ENCODE measurements around the gene KCNN3.

Gene KCNN3

GRCh38 chr1:154770897-154771594 lies 99.0 kb downstream of the KCNN3 start:
- DNase-seq (ENCODE audit: low spot score): no peak

- DNase-seq (ENCODE audit: low spot score): no peak
These were observed 100.7 kb downstream of the KCNN3 start for GRCh38 chr1:154769193-154769895.

- DNase-seq (ENCODE audit: low spot score): no peak
These were observed 101.5 kb downstream of the KCNN3 start for GRCh38 chr1:154768456-154769125.

GRCh38 chr1:154767315-154768240 lies 102.5 kb downstream of the KCNN3 start:
- DNase-seq (ENCODE audit: low spot score): peak; percentile 69

- DNase-seq (ENCODE audit: low spot score): peak; percentile 27
These were observed 104.1 kb downstream of the KCNN3 start for GRCh38 chr1:154765970-154766369.

- no peak for DNase-seq (ENCODE audit: low spot score)
These were observed 105.3 kb downstream of the KCNN3 start for GRCh38 chr1:154764773-154765172.

- no peak for DNase-seq (ENCODE audit: low spot score)
These were observed 105.9 kb downstream of the KCNN3 start for GRCh38 chr1:154764181-154764580.

GRCh38 chr1:154760469-154760933 lies 109.6 kb downstream of the KCNN3 start:
- DNase-seq (ENCODE audit: low spot score): peak; percentile 36

- no peak for DNase-seq (ENCODE audit: low spot score)
These were observed 110.3 kb downstream of the KCNN3 start for GRCh38 chr1:154759793-154760192.

GRCh38 chr1:154759196-154759595 lies 110.9 kb downstream of the KCNN3 start:
- no peak for DNase-seq (ENCODE audit: low spot score)

- DNase-seq (ENCODE audit: low spot score): no peak
These were observed 111.7 kb downstream of the KCNN3 start for GRCh38 chr1:154758346-154758745.

GRCh38 chr1:154756793-154757548 lies 113.1 kb downstream of the KCNN3 start:
- no peak for DNase-seq (ENCODE audit: low spot score)

GRCh38 chr1:154755858-154756730 lies 114.0 kb downstream of the KCNN3 start:
- DNase-seq (ENCODE audit: low spot score): no peak

- no peak for DNase-seq (ENCODE audit: low spot score)
These were observed 116.7 kb downstream of the KCNN3 start for GRCh38 chr1:154753426-154753825.

- no peak for DNase-seq (ENCODE audit: low spot score)
These were observed 117.6 kb downstream of the KCNN3 start for GRCh38 chr1:154752273-154753030.

GRCh38 chr1:154751690-154752089 lies 118.4 kb downstream of the KCNN3 start:
- no peak for DNase-seq (ENCODE audit: low spot score)

- DNase-seq (ENCODE audit: low spot score): no peak
These were observed 119.1 kb downstream of the KCNN3 start for GRCh38 chr1:154750681-154751665.

All from COLO829 (cell line).